K562 (cell line): Measurements from ENCODE around the gene CARMIL1. TPM values are rescaled to one million over a fixed set of nuclear protein-coding genes. Genes with fewer than 3 reads are reported as not detected.

Source experiments
- ATAC-seq: fragments of 200-7000 bp; cut with Tn5 transposase; 3 replicates; pipeline ENCODE4 v1.9.1; 2020; ENCODE audit warnings: moderate library complexity
- BruUV-seq: library from RNA; stranded (reverse); fragments of 400-500 nt; replicated peaks from 2 replicates; lab custom pipeline; 2021; lab: Mats Ljungman, UMichigan
- CTCF ChIA-PET: fragments of 300-600 bp; formaldehyde crosslinking; extraction: SDS; loops from one replicate; lab custom pipeline; 2021; ENCODE audit warnings: low intra/inter-chr PET ratio; lab: Yijun Ruan, JAX
- POLR2A ChIA-PET: fragments of 300-600, 350-650 bp; sonication (Branson Sonifier 250); formaldehyde crosslinking; extraction: SDS; loops from one replicate; lab custom pipeline; 2021; ENCODE audit warnings: antibody characterized with exemption, inconsistent platforms; lab: Yijun Ruan, JAX
- DNase-seq, 4 experiments: peaks; one replicate each; pipeline versions ENCODE4 v3.0.0 to v3.0.0-alpha.2; 2011 to 2018; ENCODE audit warnings: low spot score in 3 of 4, mixed read lengths in 3 of 4; ENCODE audit errors: extremely low read depth in 1 of 4
- FAIRE-seq: peaks from 2 replicates; lab custom pipeline; 2011; peaks lifted over from hg19 to GRCh38; lab: Jason Lieb, UNC
- H2AFZ ChIP-seq: 2 replicates; pipeline ENCODE4 v1.6.0; 2011; ENCODE audit warnings: low read depth, low read length, control low read depth, inconsistent platforms
- H3K27ac ChIP-seq: fragments of 200-600 bp; 3 replicates; pipeline ENCODE4 v1.8.0; 2011; ENCODE audit warnings: low read depth, mild to moderate bottlenecking, control low read depth, inconsistent platforms, low read length, moderate library complexity, mixed read lengths; ENCODE audit errors: extremely low read depth
- H3K27me3 ChIP-seq, 2 experiments: fragments of 300-600 bp in 1 of 2; 2 replicates in 1 of 2; 3 replicates in 1 of 2; pipeline versions ENCODE4 v1.6.0 to v1.8.0; 2011; ENCODE audit warnings: inconsistent platforms in 2 of 2, low read length in 2 of 2, mild to moderate bottlenecking in 1 of 2, mixed read lengths in 1 of 2, moderate library complexity in 1 of 2; ENCODE audit not compliant: control insufficient read depth in 2 of 2, insufficient read depth in 2 of 2
- H3K36me3 ChIP-seq: fragments of 300-600 bp; 3 replicates; pipeline ENCODE4 v1.8.0; 2011; ENCODE audit warnings: mild to moderate bottlenecking, low read length, inconsistent platforms; ENCODE audit not compliant: control insufficient read depth, insufficient read depth
- H3K4me1 ChIP-seq, 2 experiments: fragments of 200-600 bp in 1 of 2; replicated peaks in 1 of 2; 2 replicates in 1 of 2; 3 replicates in 1 of 2; pipeline versions ENCODE4 v1.5.1 to v1.8.0; 2011; ENCODE audit warnings: inconsistent platforms in 2 of 2, low read length in 2 of 2, mild to moderate bottlenecking in 1 of 2, mixed read lengths in 1 of 2, moderate library complexity in 1 of 2; ENCODE audit not compliant: control insufficient read depth in 2 of 2, insufficient read depth in 2 of 2
- H3K4me2 ChIP-seq: 2 replicates; pipeline ENCODE4 v1.6.1; 2011; ENCODE audit warnings: low read length, control low read depth, inconsistent platforms, mixed read lengths; ENCODE audit not compliant: insufficient read depth
- H3K4me3 ChIP-seq: fragments of 200-600 bp; sonication (generic), shearing (Covaris generic); 2 replicates; pipeline ENCODE4 v1.5.1; 2016; ENCODE audit warnings: control low read depth, inconsistent platforms
- H3K79me2 ChIP-seq: fragments of 200-600 bp; 3 replicates; pipeline ENCODE4 v1.8.0; 2011; ENCODE audit warnings: low read length, inconsistent platforms; ENCODE audit not compliant: control insufficient read depth, insufficient read depth
- H3K9ac ChIP-seq, 2 experiments: 2 replicates each; pipeline versions ENCODE4 v1.6.0 to v1.6.1; 2011; ENCODE audit warnings: low read depth in 2 of 2, low read length in 2 of 2, control low read depth in 1 of 2, inconsistent platforms in 1 of 2, mild to moderate bottlenecking in 1 of 2, mixed read lengths in 1 of 2; ENCODE audit not compliant: insufficient read depth in 1 of 2
- H3K9me1 ChIP-seq: one replicate; pipeline ENCODE4 v1.6.0; 2011; ENCODE audit warnings: inconsistent platforms, mild to moderate bottlenecking, low read length, moderate library complexity; ENCODE audit not compliant: control insufficient read depth, insufficient read depth
- H3K9me3 ChIP-seq: replicated peaks from 2 replicates; pipeline ENCODE4 v1.5.1; 2011; ENCODE audit warnings: low read depth, low read length, inconsistent platforms; ENCODE audit not compliant: control insufficient read depth, insufficient read depth
- H4K20me1 ChIP-seq: replicated peaks from 2 replicates; pipeline ENCODE4 v1.6.1; 2011; ENCODE audit warnings: low read length, inconsistent platforms, mixed read lengths; ENCODE audit not compliant: control insufficient read depth, insufficient read depth
- MAFK ChIP-seq: IDR thresholded peaks from 2 replicates; pipeline ENCODE4 v1.6.1; 2011; ENCODE audit warnings: low read length, improper control_type of control experiment
- MEIS2 ChIP-seq: fragments of 450-650 bp; IDR thresholded peaks from 2 replicates; pipeline ENCODE4 v1.6.1; 2014; ENCODE audit warnings: mild to moderate bottlenecking; ENCODE audit not compliant: partially characterized antibody
- POLR2A ChIP-seq: fragments of 450-650 bp; conservative IDR thresholded peaks from 2 replicates; pipeline ENCODE4 v1.6.1; 2016
- SREBF2 ChIP-seq: sonication (generic); formaldehyde crosslinking; IDR thresholded peaks from 2 replicates; pipeline ENCODE4 v1.4.0; 2020; ENCODE audit warnings: mild to moderate bottlenecking, missing genetic modification reagents
- ZC3H8 ChIP-seq: fragments of 450-650 bp; IDR thresholded peaks from 2 replicates; pipeline ENCODE4 v1.6.1; 2017
- ZKSCAN3 ChIP-seq: fragments of 250-450 bp; sonication (Bioruptor Pico); IDR thresholded peaks from 2 replicates; pipeline ENCODE4 v1.4.0; 2020
- ZNF518B ChIP-seq: fragments of 250-450 bp; sonication (Bioruptor Pico); IDR thresholded peaks from 2 replicates; pipeline ENCODE4 v1.5.0; 2021; ENCODE audit warnings: mild to moderate bottlenecking, moderate library complexity
- WGBS: fragments of 100-300 bp; shearing (Covaris generic); methylation state at CpG from one replicate; pipeline ENCODE4 v1.1.6; 2016; ENCODE audit warnings: low coverage, mixed read lengths; ENCODE audit not compliant: insufficient coverage; ENCODE audit errors: missing lambda C conversion rate; 5-methylcytosine and 5-hydroxymethylcytosine counted together
- in situ Hi-C: fragments of 300-500 bp; cut with MboI; formaldehyde crosslinking; loops from 4 replicates; pipeline ENCODE4 v1.15.0; 2018; ENCODE audit warnings: inconsistent platforms, mixed read lengths
- intact Hi-C: fragments of 100-400 bp; cut with micrococcal nuclease; formaldehyde crosslinking; loops from 2 replicates; pipeline ENCODE4 v1.14.2; 2022
- polyA plus RNA-seq, 8 experiments: library from polyadenylated mRNA; depleted of rRNA in 4 of 8; stranded (reverse) in 5 of 8; unstranded in 3 of 8; fragments of >200 nt; fragmentation: Nextera tagmentation in 2 of 8; fragmentation: Illumina TruSeq in 1 of 8; extraction: Ambion mirVana in 2 of 8; extraction: Trizol in 1 of 8; gene quantifications; 2 replicates each; pipeline versions ENCODE4 v1.2.1 to v1.2.3, GENCODE V29; 2011 to 2014; ENCODE audit warnings: inconsistent platforms in 1 of 8, missing spikeins in 1 of 8
- total RNA-seq, 7 experiments: library from RNA; depleted of rRNA in 6 of 7; stranded (reverse); fragments of >200 nt in 6 of 7; fragmentation: Illumina TruSeq in 2 of 7; extraction: Trizol in 2 of 7; gene quantifications; 2 replicates each; pipeline versions ENCODE4 v1.2.1 to v1.2.3, GENCODE V29; 2011 to 2021; ENCODE audit warnings: low replicate concordance in 1 of 7
- TF ChIP-seq, protein P1 (sequence below): fragments of 450-650 bp; formaldehyde crosslinking; IDR thresholded peaks from 2 replicates; pipeline ENCODE4 v1.4.0; 2022; ENCODE audit warnings: missing genetic modification characterization
- TF ChIP-seq, protein P2 (sequence below): fragments of 450-650 bp; formaldehyde crosslinking; IDR thresholded peaks from 2 replicates; pipeline ENCODE4 v1.4.0; 2020; ENCODE audit warnings: mild to moderate bottlenecking
- TF ChIP-seq, protein P3 (sequence below): IDR thresholded peaks from 2 replicates; pipeline ENCODE4 v1.6.1; 2011; ENCODE audit not compliant: insufficient read length; ENCODE audit errors: extremely low read depth

The CARMIL1 gene
- total and polyA plus RNA-seq, 9 of the 15 experiments (the other 6 are each of a cell fraction or from before 2014, with no cell fraction given), result 0.04 to 0.32 (median 0.10) TPM; not detected in 1

- Histone ChIP-seq H3K4me2 (no peak overlapping the region), H3K36me3 (no peaks in the 10 kb centered on the region), H3K4me3 (no peak overlapping the region), H3K27me3 (peaks cover 5 to 13% of the 10 kb centered on the region in 2 experiments; a peak in 3 of 5 replicates), H3K27ac (no peak overlapping the region), H3K9ac (no peak overlapping the region), H2AFZ (no peak overlapping the region), H3K9me1 (no peaks in the 10 kb centered on the region), H3K9me3 (no peaks in the 10 kb centered on the region), H3K4me1 (no peaks in the 10 kb centered on the region), H4K20me1 (no peaks in the 10 kb centered on the region), H3K79me2 (no peaks in the 10 kb centered on the region)
- ATAC-seq (no peak), FAIRE-seq (no peak), DNase-seq (no peak)
- POLR2A ChIA-PET, result no interaction called here
- no TSS peak for BruUV-seq
- in situ Hi-C loops, result loop anchor here (10.0 kb wide), 1 partner anchor 365 kb away; no protein-coding TSS in a partner anchor
- no peak for TF ChIP-seq ZNF518B (CRISPR knock-in tag)
- TF ChIP-seq MEIS2, result no peak
- TF ChIP-seq ZKSCAN3 (CRISPR knock-in tag), result no peak
- no peak for TF ChIP-seq POLR2A
- TF ChIP-seq MAFK, result no peak
- TF ChIP-seq, protein P1, sequence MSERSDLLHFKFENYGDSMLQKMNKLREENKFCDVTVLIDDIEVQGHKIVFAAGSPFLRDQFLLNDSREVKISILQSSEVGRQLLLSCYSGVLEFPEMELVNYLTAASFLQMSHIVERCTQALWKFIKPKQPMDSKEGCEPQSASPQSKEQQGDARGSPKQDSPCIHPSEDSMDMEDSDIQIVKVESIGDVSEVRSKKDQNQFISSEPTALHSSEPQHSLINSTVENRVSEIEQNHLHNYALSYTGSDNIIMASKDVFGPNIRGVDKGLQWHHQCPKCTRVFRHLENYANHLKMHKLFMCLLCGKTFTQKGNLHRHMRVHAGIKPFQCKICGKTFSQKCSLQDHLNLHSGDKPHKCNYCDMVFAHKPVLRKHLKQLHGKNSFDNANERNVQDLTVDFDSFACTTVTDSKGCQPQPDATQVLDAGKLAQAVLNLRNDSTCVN (CRISPR knock-in tag), result no peak
- TF ChIP-seq, protein P2, sequence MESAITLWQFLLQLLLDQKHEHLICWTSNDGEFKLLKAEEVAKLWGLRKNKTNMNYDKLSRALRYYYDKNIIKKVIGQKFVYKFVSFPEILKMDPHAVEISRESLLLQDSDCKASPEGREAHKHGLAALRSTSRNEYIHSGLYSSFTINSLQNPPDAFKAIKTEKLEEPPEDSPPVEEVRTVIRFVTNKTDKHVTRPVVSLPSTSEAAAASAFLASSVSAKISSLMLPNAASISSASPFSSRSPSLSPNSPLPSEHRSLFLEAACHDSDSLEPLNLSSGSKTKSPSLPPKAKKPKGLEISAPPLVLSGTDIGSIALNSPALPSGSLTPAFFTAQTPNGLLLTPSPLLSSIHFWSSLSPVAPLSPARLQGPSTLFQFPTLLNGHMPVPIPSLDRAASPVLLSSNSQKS (CRISPR knock-in tag), result no peak
- TF ChIP-seq ZC3H8, result no peak
- no peak for TF ChIP-seq SREBF2 (CRISPR knock-in tag)
- TF ChIP-seq, protein P3, sequence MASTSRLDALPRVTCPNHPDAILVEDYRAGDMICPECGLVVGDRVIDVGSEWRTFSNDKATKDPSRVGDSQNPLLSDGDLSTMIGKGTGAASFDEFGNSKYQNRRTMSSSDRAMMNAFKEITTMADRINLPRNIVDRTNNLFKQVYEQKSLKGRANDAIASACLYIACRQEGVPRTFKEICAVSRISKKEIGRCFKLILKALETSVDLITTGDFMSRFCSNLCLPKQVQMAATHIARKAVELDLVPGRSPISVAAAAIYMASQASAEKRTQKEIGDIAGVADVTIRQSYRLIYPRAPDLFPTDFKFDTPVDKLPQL, result no peak
- intact Hi-C loops, result no loop called here
- 0% methylated on average over 1 of the region's 1 CpG for WGBS
- CTCF ChIA-PET, result no interaction called here
Measured at GRCh38 chr6:25229671-25230321, 49.4 kb upstream of the CARMIL1 start.
